HPDE6-E6E7 (cell line): ENCODE data around the gene C12orf43.

Experiments used
- DNase-seq: peaks from one replicate; pipeline ENCODE4 v3.0.0; 2011; ENCODE audit warnings: missing footprints; ENCODE audit errors: extremely low spot score

The C12orf43 gene

DNA sequence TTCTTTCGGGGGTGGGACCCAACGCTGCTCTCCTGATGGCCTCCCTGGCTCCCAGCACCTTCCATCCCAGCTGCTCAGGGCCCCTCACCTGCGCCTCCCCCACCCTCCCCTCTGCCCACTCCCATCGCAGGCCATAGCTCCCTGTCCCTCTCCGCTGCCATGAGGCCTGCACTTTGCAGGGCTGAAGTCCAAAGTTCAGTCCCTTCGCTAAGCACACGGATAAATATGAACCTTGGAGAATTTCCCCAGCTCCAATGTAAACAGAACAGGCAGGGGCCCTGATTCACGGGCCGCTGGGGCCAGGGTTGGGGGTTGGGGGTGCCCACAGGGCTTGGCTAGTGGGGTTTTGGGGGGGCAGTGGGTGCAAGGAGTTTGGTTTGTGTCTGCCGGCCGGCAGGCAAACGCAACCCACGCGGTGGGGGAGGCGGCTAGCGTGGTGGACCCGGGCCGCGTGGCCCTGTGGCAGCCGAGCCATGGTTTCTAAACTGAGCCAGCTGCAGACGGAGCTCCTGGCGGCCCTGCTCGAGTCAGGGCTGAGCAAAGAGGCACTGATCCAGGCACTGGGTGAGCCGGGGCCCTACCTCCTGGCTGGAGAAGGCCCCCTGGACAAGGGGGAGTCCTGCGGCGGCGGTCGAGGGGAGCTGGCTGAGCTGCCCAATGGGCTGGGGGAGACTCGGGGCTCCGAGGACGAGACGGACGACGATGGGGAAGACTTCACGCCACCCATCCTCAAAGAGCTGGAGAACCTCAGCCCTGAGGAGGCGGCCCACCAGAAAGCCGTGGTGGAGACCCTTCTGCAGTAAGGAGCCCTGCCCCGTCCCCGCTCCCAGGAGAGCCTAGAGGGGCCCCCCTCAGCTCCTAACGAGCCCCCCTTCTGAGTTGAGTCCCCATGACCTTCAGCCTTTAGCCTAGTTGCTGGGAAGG lies 37.7 kb downstream of the C12orf43 start, which contains the start of gene HNF1A:
TSS of gene HNF1A (plus strand) at position 248 of the 924 bp plus-strand sequence. CDS start at position 474, 226 bp downstream.
- no peak for DNase-seq

GRCh38 chr12:120977531-120978295 lies 38.6 kb downstream of the C12orf43 start:
- DNase-seq, result no peak

DNA sequence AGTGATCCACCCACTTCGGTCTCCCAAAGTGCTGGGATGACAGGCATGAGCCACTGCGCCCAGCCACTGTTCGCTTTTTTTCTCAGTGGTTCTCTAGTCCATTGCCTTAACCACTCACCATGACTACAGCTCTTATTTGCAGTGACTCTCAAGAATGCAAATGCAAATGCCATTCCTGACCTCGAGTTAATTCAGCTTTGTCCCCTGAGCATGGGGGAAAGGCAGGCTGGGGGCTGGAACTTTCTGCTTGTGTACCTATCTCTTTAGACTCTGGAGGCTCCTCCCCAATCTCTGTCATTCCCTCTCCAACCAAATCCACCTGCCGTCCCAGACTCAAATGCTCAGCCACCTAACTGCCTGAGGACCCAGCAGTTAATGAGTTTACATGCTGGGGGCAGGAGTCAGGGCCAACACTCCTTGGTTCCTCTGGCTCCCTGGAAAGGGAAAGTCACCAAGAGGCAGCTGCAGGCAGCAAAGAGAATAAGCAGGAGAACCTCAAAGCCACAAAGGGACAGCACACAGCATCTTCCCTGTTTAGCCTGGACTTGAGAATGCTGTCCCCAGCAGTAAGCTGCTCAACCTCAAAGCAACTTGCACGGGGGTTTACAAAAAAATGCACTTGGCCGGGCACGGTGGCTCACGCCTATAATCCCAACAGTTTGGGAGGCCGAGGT lies 43.3 kb downstream of the C12orf43 start:
- DNase-seq, result no peak

DNA sequence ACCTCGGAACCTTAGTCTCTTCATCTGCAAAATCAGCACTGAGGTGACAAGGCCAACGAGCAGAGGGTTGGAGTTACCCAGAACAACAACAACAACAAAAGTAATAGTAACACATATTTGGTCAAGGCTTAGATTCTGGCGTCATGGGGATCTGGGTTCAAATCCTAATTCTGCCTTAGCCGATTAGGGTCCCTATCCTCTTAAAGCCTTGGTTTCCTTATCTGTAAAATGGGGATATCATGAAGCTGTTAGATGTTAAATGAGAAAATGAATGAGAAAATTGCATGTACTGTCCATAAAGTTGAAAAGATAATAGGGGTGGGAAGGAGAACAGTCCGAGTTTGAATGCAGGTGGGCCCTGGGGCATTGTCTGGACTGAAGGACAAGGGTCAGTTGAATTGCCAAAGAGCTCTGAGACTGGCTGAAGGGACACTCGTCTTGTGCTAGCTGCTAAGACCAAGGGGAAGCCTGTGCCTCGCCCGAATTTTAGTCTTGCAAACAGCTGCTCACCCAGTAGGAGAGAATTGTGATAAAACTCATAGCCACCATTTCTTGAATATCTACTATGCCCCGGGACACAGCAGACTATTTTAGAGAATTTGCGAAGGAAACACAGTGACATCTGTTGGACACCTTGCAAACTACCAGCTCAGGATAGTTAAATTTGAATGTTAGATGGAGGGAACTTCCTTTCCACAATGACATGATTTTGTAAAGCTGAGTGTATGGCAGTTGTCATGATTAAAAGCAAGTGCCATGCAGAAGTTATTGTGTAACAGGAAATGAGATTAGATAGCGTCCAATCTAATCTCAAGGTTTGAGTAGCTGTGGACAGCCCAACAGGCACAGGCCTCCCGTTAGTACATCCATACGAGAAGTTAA lies 44.7 kb downstream of the C12orf43 start:
- peak; percentile 76 for DNase-seq

DNA sequence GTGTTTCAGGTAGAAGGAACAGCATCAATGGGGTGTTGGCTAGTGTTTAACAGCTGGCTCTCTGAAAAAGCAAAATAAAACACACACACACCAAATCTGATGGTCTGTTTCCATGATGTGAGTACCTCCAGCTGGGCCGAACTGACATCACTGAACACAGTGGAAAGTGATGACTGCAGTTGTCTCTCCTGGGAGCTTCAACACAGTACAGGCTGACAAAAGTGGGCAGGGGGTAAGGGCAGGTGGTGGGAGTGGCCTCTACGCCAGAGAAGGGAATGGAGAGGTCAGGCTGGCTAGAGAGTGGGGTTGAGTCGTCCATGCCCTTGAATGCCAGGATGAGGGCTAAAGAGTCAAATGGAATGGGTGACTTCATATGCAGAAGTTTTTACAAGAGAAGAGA lies 46.0 kb downstream of the C12orf43 start:
- DNase-seq, result no peak

- DNase-seq, result no peak
Observed at GRCh38 chr12:120965534-120966091, 50.7 kb downstream of the C12orf43 start.

GRCh38 chr12:120964298-120964697 lies 52.0 kb downstream of the C12orf43 start:
- DNase-seq, result no peak

GRCh38 chr12:120962532-120963020 lies 53.7 kb downstream of the C12orf43 start:
- peak; percentile 92 for DNase-seq

GRCh38 chr12:120961604-120962531 lies 54.4 kb downstream of the C12orf43 start:
- no peak for DNase-seq

DNA sequence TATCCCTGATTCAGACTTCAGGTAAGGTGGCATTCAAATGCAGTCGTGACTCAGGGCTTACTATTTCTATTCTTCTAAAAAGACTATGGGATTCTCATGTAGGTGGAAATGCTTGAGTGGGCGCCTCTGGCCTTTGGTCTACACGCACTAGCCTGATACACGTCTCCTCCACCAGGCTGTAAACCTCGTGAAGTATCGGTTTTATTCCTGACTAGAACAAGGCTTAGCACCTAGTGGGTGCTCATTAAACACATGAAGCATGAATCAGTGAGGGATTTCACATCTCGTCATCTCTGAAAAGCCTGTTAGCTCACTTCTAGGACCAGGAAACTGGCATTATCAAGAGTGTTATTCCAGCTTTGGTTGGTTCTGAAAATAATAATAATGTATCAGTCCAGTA lies 55.6 kb downstream of the C12orf43 start:
- no peak for DNase-seq

DNA sequence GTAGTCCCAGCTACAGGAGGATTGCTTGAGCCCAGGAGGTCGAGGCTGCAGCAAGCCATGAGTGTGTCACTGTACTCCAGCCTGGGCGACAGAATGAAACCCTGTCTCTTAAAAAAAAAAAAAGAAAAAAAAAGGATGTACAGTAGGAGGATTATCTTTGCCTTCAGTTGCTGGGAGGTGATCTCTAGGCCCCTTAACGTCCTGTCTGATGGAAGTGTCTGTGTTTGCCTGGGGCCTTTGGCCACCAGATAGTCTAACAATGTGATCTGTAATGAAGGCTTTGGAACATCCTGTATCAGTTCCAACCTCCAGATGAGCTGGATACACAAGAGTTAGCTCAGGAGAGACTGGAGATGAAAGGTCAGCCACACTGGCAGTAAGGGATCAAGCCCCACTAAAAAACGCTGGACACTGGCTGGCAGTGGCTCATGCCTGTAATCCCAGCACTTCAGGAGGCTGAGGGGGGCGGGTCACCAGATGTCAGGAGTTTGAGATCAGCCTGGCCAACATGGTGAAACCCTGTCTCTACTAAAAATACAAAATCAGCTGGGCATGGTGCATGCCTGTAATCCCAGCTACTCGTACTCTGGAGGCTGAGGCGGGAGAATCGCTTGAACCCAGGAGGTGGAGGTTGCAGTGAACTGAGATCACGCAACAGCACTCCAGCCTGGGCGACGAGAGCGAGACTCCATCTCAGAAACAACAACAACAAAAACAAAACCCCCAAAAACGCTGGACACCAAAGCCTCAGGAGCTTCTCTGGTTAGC lies 57.0 kb downstream of the C12orf43 start:
- DNase-seq, result no peak

- no peak for DNase-seq
Observed at GRCh38 chr12:120956579-120957300, 59.5 kb downstream of the C12orf43 start.

- no peak for DNase-seq
Observed at GRCh38 chr12:120955232-120955631, 61.1 kb downstream of the C12orf43 start.

DNA sequence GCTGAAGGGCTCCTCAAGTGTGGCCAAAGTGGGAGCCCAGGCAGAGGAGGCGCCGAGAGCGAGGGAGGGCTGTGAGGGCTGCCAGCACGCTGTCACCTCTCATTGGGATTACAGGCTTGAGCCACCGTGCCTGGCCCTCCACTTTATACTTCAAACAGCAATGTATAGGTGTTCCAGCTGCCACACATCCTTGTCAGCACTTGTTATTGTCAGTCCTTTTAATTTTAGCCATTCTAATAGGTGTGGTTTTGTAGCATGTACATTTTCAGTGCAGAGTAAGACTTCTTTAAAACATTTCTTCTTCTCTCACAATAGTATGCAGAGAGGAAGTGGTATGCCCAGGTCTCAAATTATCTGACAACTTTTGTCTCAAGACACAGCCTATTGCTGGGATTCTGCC lies 65.5 kb downstream of the C12orf43 start:
- no peak for DNase-seq
